Lower leg skin (tissue), 3 donors: ENCODE data around the gene SLC38A11.

Source experiments
- POLR2A ChIP-seq, 2 donors: fragments of 450-650 bp; IDR thresholded peaks; one replicate each; pipeline ENCODE4 v1.6.1; 2016 to 2017; ENCODE audit warnings: antibody characterized with exemption in 2 of 2, mild to moderate bottlenecking in 1 of 2, moderate library complexity in 1 of 2
- TF ChIP-seq, protein P1 (sequence below), 3 donors: fragments of 450-650 bp; IDR thresholded peaks; one replicate each; pipeline ENCODE4 v1.5.1; 2016; ENCODE audit warnings: antibody characterized with exemption in 3 of 3, mild to moderate bottlenecking in 3 of 3, moderate library complexity in 2 of 3

DNA sequence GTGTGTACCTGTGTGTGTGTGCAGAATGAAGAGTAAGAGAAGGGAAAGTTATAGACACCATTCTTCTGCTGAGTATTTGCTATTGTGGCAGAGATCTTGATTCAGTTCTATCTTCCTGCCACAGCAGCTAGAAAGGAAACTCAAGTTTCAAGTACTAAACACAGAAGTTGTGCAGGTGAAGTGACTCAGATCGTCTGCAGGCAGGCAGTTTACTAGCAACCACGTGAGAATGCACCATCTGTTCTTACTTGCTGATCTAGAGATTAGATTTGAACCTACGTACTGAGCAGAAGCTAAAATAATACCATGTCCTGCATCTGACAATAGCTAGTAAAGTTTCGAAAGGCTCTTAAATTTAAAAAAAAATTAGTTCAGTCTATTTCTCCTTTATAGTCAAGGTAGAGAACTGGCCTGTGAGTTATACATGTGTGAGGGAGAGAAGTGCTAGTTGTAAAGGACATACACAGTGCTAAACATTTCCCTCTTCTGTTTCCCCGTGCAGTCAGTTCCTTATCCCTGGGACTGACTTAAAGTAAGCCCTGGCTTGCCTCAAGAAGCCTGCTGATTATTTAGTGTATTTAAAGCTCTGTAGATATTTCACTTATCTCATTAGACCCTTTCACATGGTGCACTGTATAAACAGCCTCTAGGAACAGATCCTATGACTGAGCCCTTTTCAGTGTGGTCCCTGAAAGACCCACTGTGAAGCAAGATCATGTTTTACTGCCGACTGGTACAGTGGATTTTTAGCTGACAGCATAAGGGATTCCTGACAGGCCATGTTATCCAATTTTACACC lies 45.0 kb downstream of the SLC38A11 start:
- TF ChIP-seq POLR2A (IDR thresholded peaks at IDR 0.05): no peak
- TF ChIP-seq, protein P1, sequence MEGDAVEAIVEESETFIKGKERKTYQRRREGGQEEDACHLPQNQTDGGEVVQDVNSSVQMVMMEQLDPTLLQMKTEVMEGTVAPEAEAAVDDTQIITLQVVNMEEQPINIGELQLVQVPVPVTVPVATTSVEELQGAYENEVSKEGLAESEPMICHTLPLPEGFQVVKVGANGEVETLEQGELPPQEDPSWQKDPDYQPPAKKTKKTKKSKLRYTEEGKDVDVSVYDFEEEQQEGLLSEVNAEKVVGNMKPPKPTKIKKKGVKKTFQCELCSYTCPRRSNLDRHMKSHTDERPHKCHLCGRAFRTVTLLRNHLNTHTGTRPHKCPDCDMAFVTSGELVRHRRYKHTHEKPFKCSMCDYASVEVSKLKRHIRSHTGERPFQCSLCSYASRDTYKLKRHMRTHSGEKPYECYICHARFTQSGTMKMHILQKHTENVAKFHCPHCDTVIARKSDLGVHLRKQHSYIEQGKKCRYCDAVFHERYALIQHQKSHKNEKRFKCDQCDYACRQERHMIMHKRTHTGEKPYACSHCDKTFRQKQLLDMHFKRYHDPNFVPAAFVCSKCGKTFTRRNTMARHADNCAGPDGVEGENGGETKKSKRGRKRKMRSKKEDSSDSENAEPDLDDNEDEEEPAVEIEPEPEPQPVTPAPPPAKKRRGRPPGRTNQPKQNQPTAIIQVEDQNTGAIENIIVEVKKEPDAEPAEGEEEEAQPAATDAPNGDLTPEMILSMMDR (IDR thresholded peaks at IDR 0.05): no peak
